Epithelial cell of esophagus (primary cell): ENCODE data around the gene CROCC.
"Not testable (repeated sequence)": the region's sequence is repeated elsewhere in the genome, so short reads cannot be mapped to it uniquely, and the experiment has no call there.

ENCODE experiments used
- DNase-seq: peaks from one replicate; pipeline ENCODE4 v3.0.0; 2010; ENCODE audit warnings: low read depth
- H3K4me3 ChIP-seq: 2 replicates; pipeline ENCODE4 v1.5.1; 2011; ENCODE audit warnings: mild to moderate bottlenecking, low read length, control low read depth
- CTCF ChIP-seq: IDR thresholded peaks from 2 replicates; pipeline ENCODE4 v1.5.1; 2011; ENCODE audit warnings: low read depth, mild to moderate bottlenecking, low read length, control low read depth, inconsistent platforms; ENCODE audit not compliant: insufficient read depth; ENCODE audit errors: missing control alignments

Gene CROCC

GRCh38 chr1:16900751-16901150, 21.0 kb upstream of the CROCC start:
- H3K4me3 ChIP-seq = no peak overlapping the region
- TF ChIP-seq CTCF = peak; percentile 52
- peak; percentile 48 for DNase-seq

- not testable (repeated sequence) for DNase-seq, H3K4me3 ChIP-seq
Observed at GRCh38 chr1:16901371-16901770, 20.4 kb upstream of the CROCC start.

- no peak for TF ChIP-seq CTCF
- no peak overlapping the region for H3K4me3 ChIP-seq
- peak; percentile 69 for DNase-seq
Observed at GRCh38 chr1:16903054-16903453, 18.7 kb upstream of the CROCC start.

- DNase-seq = no peak
- peak overlapping the region; percentile 86 for H3K4me3 ChIP-seq
- no peak for TF ChIP-seq CTCF
Observed at GRCh38 chr1:16903458-16903796, 18.3 kb upstream of the CROCC start.

GRCh38 chr1:16904560-16905109, 17.1 kb upstream of the CROCC start:
- peak overlapping the region; percentile 86 for H3K4me3 ChIP-seq
- TF ChIP-seq CTCF = no peak
- DNase-seq = peak; percentile 100

GRCh38 chr1:16905110-16905867, 16.4 kb upstream of the CROCC start:
- peak overlapping the region; percentile 86 for H3K4me3 ChIP-seq
- no peak for DNase-seq
- no peak for TF ChIP-seq CTCF

GRCh38 chr1:16905868-16906702, 15.6 kb upstream of the CROCC start:
- DNase-seq = no peak
- no peak for TF ChIP-seq CTCF
- no peak overlapping the region for H3K4me3 ChIP-seq
